GM12878 (cell line): ENCODE measurements around the gene YBX1.

Source experiments
- ATF3 ChIP-seq: IDR thresholded peaks from 2 replicates; pipeline ENCODE4 v1.6.1; 2011; ENCODE audit warnings: low read depth, mild to moderate bottlenecking, low read length, moderate library complexity, borderline replicate concordance; ENCODE audit errors: extremely low read depth
- CBFB ChIP-seq: IDR thresholded peaks from 2 replicates; pipeline ENCODE4 v1.6.1; 2016; ENCODE audit warnings: antibody characterized with exemption, low read depth
- CREB1 ChIP-seq: IDR thresholded peaks from 2 replicates; pipeline ENCODE4 v1.6.1; 2012; ENCODE audit warnings: low read depth, mild to moderate bottlenecking, inconsistent platforms
- EGR1 ChIP-seq, 2 experiments: IDR thresholded peaks; 1 replicate in 1 of 2; 2 replicates in 1 of 2; pipeline ENCODE4 v1.6.1; 2011 to 2012; ENCODE audit warnings: low read depth in 2 of 2, low read length in 2 of 2, borderline replicate concordance in 1 of 2, mild to moderate bottlenecking in 1 of 2, moderate library complexity in 1 of 2
- EP300 ChIP-seq, 2 experiments: fragments of 150-350 bp in 1 of 2; IDR thresholded peaks; 2 replicates each; pipeline ENCODE4 v1.6.1; 2011 to 2012; ENCODE audit warnings: low read depth in 2 of 2, low read length in 2 of 2, borderline replicate concordance in 1 of 2, improper control_type of control experiment in 1 of 2, inconsistent platforms in 1 of 2; ENCODE audit not compliant: control insufficient read depth in 1 of 2
- FOXK2 ChIP-seq: fragments of 450-650 bp; IDR thresholded peaks from 2 replicates; pipeline ENCODE4 v1.6.1; 2017; ENCODE audit warnings: mild to moderate bottlenecking, moderate library complexity
- HDAC2 ChIP-seq: fragments of 200-600 bp; sonication (generic); IDR thresholded peaks from 2 replicates; pipeline ENCODE4 v1.6.1; 2017
- IKZF2 ChIP-seq, 2 experiments: fragments of 450-650 bp; IDR thresholded peaks; 2 replicates each; pipeline ENCODE4 v1.6.1; 2017; ENCODE audit warnings: mild to moderate bottlenecking in 2 of 2, moderate library complexity in 2 of 2
- PBX3 ChIP-seq: IDR thresholded peaks from 2 replicates; pipeline ENCODE4 v1.6.1; 2011; ENCODE audit warnings: mild to moderate bottlenecking, low read depth, low read length, moderate library complexity; ENCODE audit not compliant: insufficient replicate concordance
- POLR2A ChIP-seq: IDR thresholded peaks from 2 replicates; pipeline ENCODE4 v1.6.1; 2011; ENCODE audit warnings: low read depth, mild to moderate bottlenecking, low read length
- SMARCA5 ChIP-seq: fragments of 450-650 bp; IDR thresholded peaks from 2 replicates; pipeline ENCODE4 v1.6.1; 2017; ENCODE audit warnings: mild to moderate bottlenecking
- SMC3 ChIP-seq: IDR thresholded peaks from 2 replicates; pipeline ENCODE4 v1.6.1; 2011; ENCODE audit warnings: low read length, improper control_type of control experiment, borderline replicate concordance
- TF ChIP-seq, protein P1 (sequence below), 3 experiments: IDR thresholded peaks in 2 of 3; conservative IDR thresholded peaks in 1 of 3; 2 replicates each; pipeline ENCODE4 v1.5.1; 2011; ENCODE audit warnings: low read depth in 3 of 3, low read length in 3 of 3, mild to moderate bottlenecking in 3 of 3, control low read depth in 2 of 3, moderate library complexity in 2 of 3, inconsistent platforms in 1 of 3, mixed read lengths in 1 of 3; ENCODE audit not compliant: control insufficient read depth in 2 of 3, insufficient read depth in 1 of 3; ENCODE audit errors: extremely low read depth in 1 of 3
- TF ChIP-seq, protein P2 (sequence below): IDR thresholded peaks from 2 replicates; pipeline ENCODE4 v1.6.1; 2012; ENCODE audit warnings: mild to moderate bottlenecking, low read depth, low read length

DNA sequence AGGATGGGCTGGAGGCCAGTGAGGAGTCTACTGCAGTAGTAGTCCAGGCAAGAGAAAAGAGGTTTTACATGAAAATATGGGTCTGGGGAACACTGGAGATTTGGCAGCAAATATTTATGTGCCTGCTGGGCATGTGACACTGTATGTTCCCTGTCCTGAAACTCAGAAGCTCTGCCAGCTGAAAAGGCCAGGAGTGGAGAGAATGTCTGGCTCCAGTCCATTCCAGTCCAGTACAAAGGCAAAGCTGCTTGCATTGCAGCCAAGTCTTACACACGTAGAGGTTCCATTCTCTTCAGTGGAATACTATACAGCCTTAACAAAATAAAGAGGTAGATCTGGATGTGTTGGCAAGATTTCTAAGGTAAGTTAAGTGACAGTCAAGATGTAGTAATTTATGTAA is 7.5 kb upstream of the YBX1 start:
- TF ChIP-seq, protein P1, sequence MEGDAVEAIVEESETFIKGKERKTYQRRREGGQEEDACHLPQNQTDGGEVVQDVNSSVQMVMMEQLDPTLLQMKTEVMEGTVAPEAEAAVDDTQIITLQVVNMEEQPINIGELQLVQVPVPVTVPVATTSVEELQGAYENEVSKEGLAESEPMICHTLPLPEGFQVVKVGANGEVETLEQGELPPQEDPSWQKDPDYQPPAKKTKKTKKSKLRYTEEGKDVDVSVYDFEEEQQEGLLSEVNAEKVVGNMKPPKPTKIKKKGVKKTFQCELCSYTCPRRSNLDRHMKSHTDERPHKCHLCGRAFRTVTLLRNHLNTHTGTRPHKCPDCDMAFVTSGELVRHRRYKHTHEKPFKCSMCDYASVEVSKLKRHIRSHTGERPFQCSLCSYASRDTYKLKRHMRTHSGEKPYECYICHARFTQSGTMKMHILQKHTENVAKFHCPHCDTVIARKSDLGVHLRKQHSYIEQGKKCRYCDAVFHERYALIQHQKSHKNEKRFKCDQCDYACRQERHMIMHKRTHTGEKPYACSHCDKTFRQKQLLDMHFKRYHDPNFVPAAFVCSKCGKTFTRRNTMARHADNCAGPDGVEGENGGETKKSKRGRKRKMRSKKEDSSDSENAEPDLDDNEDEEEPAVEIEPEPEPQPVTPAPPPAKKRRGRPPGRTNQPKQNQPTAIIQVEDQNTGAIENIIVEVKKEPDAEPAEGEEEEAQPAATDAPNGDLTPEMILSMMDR (IDR thresholded peaks at IDR 0.05 in 2 of 3, conservative IDR thresholded peaks at IDR 0.05 in 1 of 3; ENCODE audit: control insufficient read depth in 2 of 3, extremely low read depth in 1 of 3, insufficient read depth in 1 of 3, low read depth in 3 of 3, low read length in 3 of 3) = no peak
- TF ChIP-seq EP300 (IDR thresholded peaks at IDR 0.05; ENCODE audit: borderline replicate concordance in 1 of 2, control insufficient read depth in 1 of 2, low read depth in 2 of 2, low read length in 2 of 2) (no peak), HDAC2 (no peak), SMC3 (no peak), SMARCA5 (no peak), EGR1 (IDR thresholded peaks at IDR 0.05; ENCODE audit: borderline replicate concordance in 1 of 2, low read depth in 2 of 2, low read length in 2 of 2) (no peak), PBX3 (no peak), POLR2A (no peak), CBFB (no peak), ATF3 (no peak), FOXK2 (no peak), IKZF2 (IDR thresholded peaks at IDR 0.05) (no peak), CREB1 (no peak)
- TF ChIP-seq, protein P2, sequence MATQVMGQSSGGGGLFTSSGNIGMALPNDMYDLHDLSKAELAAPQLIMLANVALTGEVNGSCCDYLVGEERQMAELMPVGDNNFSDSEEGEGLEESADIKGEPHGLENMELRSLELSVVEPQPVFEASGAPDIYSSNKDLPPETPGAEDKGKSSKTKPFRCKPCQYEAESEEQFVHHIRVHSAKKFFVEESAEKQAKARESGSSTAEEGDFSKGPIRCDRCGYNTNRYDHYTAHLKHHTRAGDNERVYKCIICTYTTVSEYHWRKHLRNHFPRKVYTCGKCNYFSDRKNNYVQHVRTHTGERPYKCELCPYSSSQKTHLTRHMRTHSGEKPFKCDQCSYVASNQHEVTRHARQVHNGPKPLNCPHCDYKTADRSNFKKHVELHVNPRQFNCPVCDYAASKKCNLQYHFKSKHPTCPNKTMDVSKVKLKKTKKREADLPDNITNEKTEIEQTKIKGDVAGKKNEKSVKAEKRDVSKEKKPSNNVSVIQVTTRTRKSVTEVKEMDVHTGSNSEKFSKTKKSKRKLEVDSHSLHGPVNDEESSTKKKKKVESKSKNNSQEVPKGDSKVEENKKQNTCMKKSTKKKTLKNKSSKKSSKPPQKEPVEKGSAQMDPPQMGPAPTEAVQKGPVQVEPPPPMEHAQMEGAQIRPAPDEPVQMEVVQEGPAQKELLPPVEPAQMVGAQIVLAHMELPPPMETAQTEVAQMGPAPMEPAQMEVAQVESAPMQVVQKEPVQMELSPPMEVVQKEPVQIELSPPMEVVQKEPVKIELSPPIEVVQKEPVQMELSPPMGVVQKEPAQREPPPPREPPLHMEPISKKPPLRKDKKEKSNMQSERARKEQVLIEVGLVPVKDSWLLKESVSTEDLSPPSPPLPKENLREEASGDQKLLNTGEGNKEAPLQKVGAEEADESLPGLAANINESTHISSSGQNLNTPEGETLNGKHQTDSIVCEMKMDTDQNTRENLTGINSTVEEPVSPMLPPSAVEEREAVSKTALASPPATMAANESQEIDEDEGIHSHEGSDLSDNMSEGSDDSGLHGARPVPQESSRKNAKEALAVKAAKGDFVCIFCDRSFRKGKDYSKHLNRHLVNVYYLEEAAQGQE = no peak
